GM23338 (cell line): Measurements from ENCODE around the gene TMBIM6.

Source experiments
- CREB1 ChIP-seq: fragments of 250-450 bp; sonication (Bioruptor Pico); IDR thresholded peaks from 2 replicates; pipeline ENCODE4 v1.5.0; 2020; ENCODE audit warnings: low read depth, mild to moderate bottlenecking, moderate library complexity
- EZH2 ChIP-seq: fragments of 200-600 bp; sonication (generic); IDR thresholded peaks from one replicate; pipeline ENCODE4 v1.8.0; 2017; ENCODE audit warnings: antibody characterized with exemption, mild to moderate bottlenecking, low read depth; ENCODE audit not compliant: unreplicated experiment
- EZH2phosphoT487 ChIP-seq: fragments of 200-600 bp; sonication (generic); IDR thresholded peaks from one replicate; pipeline ENCODE4 v1.8.1; 2018; ENCODE audit warnings: antibody characterized with exemption; ENCODE audit not compliant: unreplicated experiment
- JUNB ChIP-seq: IDR thresholded peaks from one replicate; pipeline ENCODE4 v1.6.1; 2016; ENCODE audit warnings: antibody characterized with exemption; ENCODE audit not compliant: unreplicated experiment
- POLR2AphosphoS5 ChIP-seq: IDR thresholded peaks from 2 replicates; pipeline ENCODE4 v1.6.1; 2016; ENCODE audit warnings: antibody characterized with exemption, low read depth
- STAT1 ChIP-seq: IDR thresholded peaks from one replicate; pipeline ENCODE4 v1.6.1; 2016; ENCODE audit warnings: antibody characterized with exemption; ENCODE audit not compliant: unreplicated experiment
- ZNF114 ChIP-seq: fragments of 250-450 bp; sonication (Bioruptor Pico); IDR thresholded peaks from 2 replicates; pipeline ENCODE4 v1.5.0; 2020; ENCODE audit warnings: mild to moderate bottlenecking, moderate library complexity
- ZNF331 ChIP-seq: fragments of 250-450 bp; sonication (Bioruptor Pico); IDR thresholded peaks from 2 replicates; pipeline ENCODE4 v1.5.0; 2020; ENCODE audit warnings: low read depth, mild to moderate bottlenecking, moderate library complexity
- TF ChIP-seq, protein P1 (sequence below), 2 experiments: fragments of 200-600 bp in 1 of 2; sonication (generic) in 1 of 2; conservative IDR thresholded peaks; 2 replicates each; pipeline versions ENCODE4 v1.5.1 to v1.6.1; 2016 to 2017; ENCODE audit warnings: antibody characterized with exemption in 2 of 2, low read depth in 2 of 2, mild to moderate bottlenecking in 2 of 2, moderate library complexity in 1 of 2
- TF ChIP-seq, protein P2 (sequence below): IDR thresholded peaks from one replicate; pipeline ENCODE4 v1.6.1; 2018; ENCODE audit warnings: antibody characterized with exemption; ENCODE audit not compliant: unreplicated experiment
- TF ChIP-seq, protein P3 (sequence below): IDR thresholded peaks from 2 replicates; pipeline ENCODE4 v1.6.1; 2016; ENCODE audit warnings: antibody characterized with exemption

DNA sequence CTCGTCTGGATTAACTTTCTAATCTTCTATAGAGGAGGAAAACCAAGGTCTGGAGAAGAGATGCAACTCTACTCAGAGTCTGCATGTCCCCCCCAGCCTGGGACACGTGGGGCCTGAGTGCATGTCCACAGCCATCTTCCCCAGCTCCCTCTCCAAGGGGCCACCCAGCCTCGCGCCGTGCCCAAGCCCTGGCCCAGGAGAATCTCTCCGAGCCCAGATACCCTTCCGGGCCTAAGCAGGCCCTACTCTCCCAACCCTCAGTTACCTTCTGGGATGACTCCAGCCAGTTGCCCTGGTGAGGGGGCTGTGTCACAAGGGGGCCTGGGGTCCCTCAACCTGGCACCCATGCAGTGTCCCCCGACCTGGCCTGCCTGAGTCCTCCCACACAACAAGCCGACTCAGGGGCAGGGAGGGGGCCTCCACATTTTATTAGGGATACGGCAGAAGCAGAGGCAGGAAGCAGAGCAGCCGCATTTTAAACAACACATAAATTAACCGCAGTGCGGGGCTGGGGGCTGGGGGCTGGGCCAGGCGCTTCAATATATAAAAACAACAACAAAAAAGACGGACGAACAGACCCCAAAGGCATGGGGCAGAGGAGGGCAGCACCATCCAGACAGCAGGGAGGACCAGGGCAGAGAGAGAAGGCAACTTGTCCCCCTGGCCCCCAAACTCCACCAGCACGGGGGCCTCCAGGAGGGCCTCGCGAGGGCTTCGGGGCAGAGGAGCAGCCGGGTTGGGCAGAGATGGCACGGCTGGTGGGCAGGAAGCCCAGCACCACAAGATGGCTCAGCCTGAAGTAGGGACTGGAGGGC is 49.6 kb downstream of the TMBIM6 start:
- TF ChIP-seq, protein P1, sequence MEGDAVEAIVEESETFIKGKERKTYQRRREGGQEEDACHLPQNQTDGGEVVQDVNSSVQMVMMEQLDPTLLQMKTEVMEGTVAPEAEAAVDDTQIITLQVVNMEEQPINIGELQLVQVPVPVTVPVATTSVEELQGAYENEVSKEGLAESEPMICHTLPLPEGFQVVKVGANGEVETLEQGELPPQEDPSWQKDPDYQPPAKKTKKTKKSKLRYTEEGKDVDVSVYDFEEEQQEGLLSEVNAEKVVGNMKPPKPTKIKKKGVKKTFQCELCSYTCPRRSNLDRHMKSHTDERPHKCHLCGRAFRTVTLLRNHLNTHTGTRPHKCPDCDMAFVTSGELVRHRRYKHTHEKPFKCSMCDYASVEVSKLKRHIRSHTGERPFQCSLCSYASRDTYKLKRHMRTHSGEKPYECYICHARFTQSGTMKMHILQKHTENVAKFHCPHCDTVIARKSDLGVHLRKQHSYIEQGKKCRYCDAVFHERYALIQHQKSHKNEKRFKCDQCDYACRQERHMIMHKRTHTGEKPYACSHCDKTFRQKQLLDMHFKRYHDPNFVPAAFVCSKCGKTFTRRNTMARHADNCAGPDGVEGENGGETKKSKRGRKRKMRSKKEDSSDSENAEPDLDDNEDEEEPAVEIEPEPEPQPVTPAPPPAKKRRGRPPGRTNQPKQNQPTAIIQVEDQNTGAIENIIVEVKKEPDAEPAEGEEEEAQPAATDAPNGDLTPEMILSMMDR (conservative IDR thresholded peaks at IDR 0.05; ENCODE audit: low read depth in 2 of 2), result no peak
- TF ChIP-seq, protein P2, sequence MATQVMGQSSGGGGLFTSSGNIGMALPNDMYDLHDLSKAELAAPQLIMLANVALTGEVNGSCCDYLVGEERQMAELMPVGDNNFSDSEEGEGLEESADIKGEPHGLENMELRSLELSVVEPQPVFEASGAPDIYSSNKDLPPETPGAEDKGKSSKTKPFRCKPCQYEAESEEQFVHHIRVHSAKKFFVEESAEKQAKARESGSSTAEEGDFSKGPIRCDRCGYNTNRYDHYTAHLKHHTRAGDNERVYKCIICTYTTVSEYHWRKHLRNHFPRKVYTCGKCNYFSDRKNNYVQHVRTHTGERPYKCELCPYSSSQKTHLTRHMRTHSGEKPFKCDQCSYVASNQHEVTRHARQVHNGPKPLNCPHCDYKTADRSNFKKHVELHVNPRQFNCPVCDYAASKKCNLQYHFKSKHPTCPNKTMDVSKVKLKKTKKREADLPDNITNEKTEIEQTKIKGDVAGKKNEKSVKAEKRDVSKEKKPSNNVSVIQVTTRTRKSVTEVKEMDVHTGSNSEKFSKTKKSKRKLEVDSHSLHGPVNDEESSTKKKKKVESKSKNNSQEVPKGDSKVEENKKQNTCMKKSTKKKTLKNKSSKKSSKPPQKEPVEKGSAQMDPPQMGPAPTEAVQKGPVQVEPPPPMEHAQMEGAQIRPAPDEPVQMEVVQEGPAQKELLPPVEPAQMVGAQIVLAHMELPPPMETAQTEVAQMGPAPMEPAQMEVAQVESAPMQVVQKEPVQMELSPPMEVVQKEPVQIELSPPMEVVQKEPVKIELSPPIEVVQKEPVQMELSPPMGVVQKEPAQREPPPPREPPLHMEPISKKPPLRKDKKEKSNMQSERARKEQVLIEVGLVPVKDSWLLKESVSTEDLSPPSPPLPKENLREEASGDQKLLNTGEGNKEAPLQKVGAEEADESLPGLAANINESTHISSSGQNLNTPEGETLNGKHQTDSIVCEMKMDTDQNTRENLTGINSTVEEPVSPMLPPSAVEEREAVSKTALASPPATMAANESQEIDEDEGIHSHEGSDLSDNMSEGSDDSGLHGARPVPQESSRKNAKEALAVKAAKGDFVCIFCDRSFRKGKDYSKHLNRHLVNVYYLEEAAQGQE, result no peak
- no peak for TF ChIP-seq POLR2AphosphoS5
- TF ChIP-seq JUNB, result no peak
- TF ChIP-seq EZH2, result no peak
- TF ChIP-seq EZH2phosphoT487, result no peak
- no peak for TF ChIP-seq STAT1
- TF ChIP-seq CREB1 (CRISPR knock-in tag), result no peak
- TF ChIP-seq ZNF331 (CRISPR knock-in tag), result no peak
- TF ChIP-seq, protein P3, sequence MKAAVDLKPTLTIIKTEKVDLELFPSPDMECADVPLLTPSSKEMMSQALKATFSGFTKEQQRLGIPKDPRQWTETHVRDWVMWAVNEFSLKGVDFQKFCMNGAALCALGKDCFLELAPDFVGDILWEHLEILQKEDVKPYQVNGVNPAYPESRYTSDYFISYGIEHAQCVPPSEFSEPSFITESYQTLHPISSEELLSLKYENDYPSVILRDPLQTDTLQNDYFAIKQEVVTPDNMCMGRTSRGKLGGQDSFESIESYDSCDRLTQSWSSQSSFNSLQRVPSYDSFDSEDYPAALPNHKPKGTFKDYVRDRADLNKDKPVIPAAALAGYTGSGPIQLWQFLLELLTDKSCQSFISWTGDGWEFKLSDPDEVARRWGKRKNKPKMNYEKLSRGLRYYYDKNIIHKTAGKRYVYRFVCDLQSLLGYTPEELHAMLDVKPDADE, result no peak
- no peak for TF ChIP-seq ZNF114 (CRISPR knock-in tag)
